ENCODE data around the gene KLF11. TPM values are rescaled to one million over a fixed set of nuclear protein-coding genes. Genes with fewer than 3 reads are reported as not detected.
A peak's percentile ranks its signal among the peaks of the same experiment; 100 is the strongest.

Gene KLF11
- polyA plus RNA-seq, 1 of the 3 experiments (the other 2 are of a cell fraction), result 9.5 TPM

- TF ChIP-seq USF1 (IDR thresholded peaks at IDR 0.05; ENCODE audit: borderline replicate concordance, low read depth) (no peak), USF2 (IDR thresholded peaks at IDR 0.05; ENCODE audit: borderline replicate concordance, low read depth, low read length) (no peak), SIN3A (IDR thresholded peaks at IDR 0.05; ENCODE audit: borderline replicate concordance, low read depth, low read length) (no peak), RCOR1 (IDR thresholded peaks at IDR 0.05; ENCODE audit: low read length) (no peak), CTCF (IDR thresholded peaks at IDR 0.05) (no peak), FOXJ3 (CRISPR knock-in tag; IDR thresholded peaks at IDR 0.05) (no peak)
These were observed 53.3 kb downstream of the KLF11 start (continued) for GRCh38 chr2:10096641-10097040.

GRCh38 chr2:10097352-10098148 lies 54.2 kb downstream of the KLF11 start:
- Histone ChIP-seq H3K4me2 (no peak overlapping the region), H2AFZ (ENCODE audit: low read depth) (no peak overlapping the region)

More at GRCh38 chr2:10097352-10098148, 54.2 kb downstream of the KLF11 start:
- no peak overlapping the region for H3K4me3 ChIP-seq (ENCODE audit: low read depth in 2 of 2, low read length in 1 of 2)
- ChIA-PET CTCF (interaction anchor here (0.6 to 36.2 kb wide), 43 partner anchors 8 to 592 kb away, joined by 3 to 946 read pairs (median 5); partner anchors contain the start of genes CYS1, NOL10 and ODC1), POLR2A (interaction anchor here (0.6 kb wide), 1 partner anchor 296 kb away, joined by 5 read pairs; no protein-coding TSS in a partner anchor)
- no peaks in the 10 kb centered on the region for H3K79me2 ChIP-seq (ENCODE audit: insufficient read depth)
- no peaks in the 10 kb centered on the region for H3K36me3 ChIP-seq (replicated peaks in 1 of 2; ENCODE audit: control insufficient read depth in 1 of 2, insufficient read depth in 2 of 2, low read length in 1 of 2)
- peaks cover 0 to 13% of the 10 kb centered on the region in 2 experiments; a peak in 1 of 4 replicates for H3K4me1 ChIP-seq (ENCODE audit: control insufficient read depth in 1 of 2, insufficient read depth in 2 of 2, low read depth in 1 of 2, low read length in 1 of 2)
- no peaks in the 10 kb centered on the region for H3K9me3 ChIP-seq
- no peak overlapping the region for H3K27ac ChIP-seq (ENCODE audit: low read depth in 2 of 2, low read length in 1 of 2)
- H3K27me3 ChIP-seq (ENCODE audit: insufficient read depth), result no peaks in the 10 kb centered on the region
- peak; percentile 91 for DNase-seq
- H4K20me1 ChIP-seq (ENCODE audit: insufficient read depth), result no peaks in the 10 kb centered on the region
- H3F3A ChIP-seq (replicated peaks; ENCODE audit: insufficient read depth), result no peaks in the 10 kb centered on the region
- TF ChIP-seq FOSL2 (IDR thresholded peaks at IDR 0.05; ENCODE audit: borderline replicate concordance, low read depth) (no peak), MXI1 (IDR thresholded peaks at IDR 0.05; ENCODE audit: low read depth, low read length) (no peak), SMC3 (IDR thresholded peaks at IDR 0.05; ENCODE audit: low read depth, low read length) (peak; percentile 59), GATA2 (CRISPR knock-in tag; IDR thresholded peaks at IDR 0.05) (no peak), RCOR1 (IDR thresholded peaks at IDR 0.05; ENCODE audit: low read length) (peak; percentile 14; the same call in 1 of the 2 replicates), FOXM1 (IDR thresholded peaks at IDR 0.05; ENCODE audit: low read depth) (no peak), CTCF (IDR thresholded peaks at IDR 0.05) (peak; percentile 96), ELF1 (IDR thresholded peaks at IDR 0.05) (no peak), CHD2 (IDR thresholded peaks at IDR 0.05; ENCODE audit: low read length, partially characterized antibody) (peak; percentile 13), PBX3 (IDR thresholded peaks at IDR 0.05) (no peak), USF1 (IDR thresholded peaks at IDR 0.05; ENCODE audit: borderline replicate concordance, low read depth) (no peak), RAD21 (IDR thresholded peaks at IDR 0.05; ENCODE audit: low read length) (peak; percentile 83)
- 39% methylated on average over 16 of the region's 16 CpGs for WGBS (ENCODE audit: low lambda C conversion rate)
- H3K9me2 ChIP-seq, result no peaks in the 10 kb centered on the region
- no peak overlapping the region for H3K9ac ChIP-seq
